Type B pancreatic cell (in vitro differentiated cells): ENCODE measurements around the gene SPOCK2. TPM values are rescaled to one million over a fixed set of nuclear protein-coding genes. Genes with fewer than 3 reads are reported as not detected.
A peak's percentile ranks its signal among the peaks of the same experiment; 100 is the strongest.

Experiments used
- DNase-seq: peaks from one replicate; pipeline ENCODE4 v3.0.0; 2021; ENCODE audit warnings: mixed read lengths; ENCODE audit not compliant: unreplicated experiment; ENCODE audit errors: extremely low spot score
- H3K27ac Mint-ChIP-seq: 2 replicates; pipeline ENCODE4 v1.8.0; 2021; ENCODE audit warnings: mild to moderate bottlenecking, mixed read lengths
- H3K27me3 Mint-ChIP-seq: 2 replicates; pipeline ENCODE4 v1.8.0; 2021; ENCODE audit warnings: mixed read lengths
- H3K36me3 Mint-ChIP-seq: 2 replicates; pipeline ENCODE4 v1.8.0; 2021; ENCODE audit warnings: mixed read lengths
- H3K4me1 Mint-ChIP-seq: one replicate; pipeline ENCODE4 v1.8.0; 2021; ENCODE audit warnings: mixed read lengths; ENCODE audit not compliant: unreplicated experiment
- H3K4me3 Mint-ChIP-seq: 2 replicates; pipeline ENCODE4 v1.8.0; 2021; ENCODE audit warnings: mild to moderate bottlenecking, mixed read lengths
- H3K9me3 Mint-ChIP-seq: 2 replicates; pipeline ENCODE4 v1.8.0; 2021; ENCODE audit warnings: mixed read lengths
- total RNA-seq: library from RNA; stranded (reverse); gene quantifications from 2 replicates; pipeline ENCODE4 v1.2.1, GENCODE V29; 2021; ENCODE audit warnings: low replicate concordance
- TF ChIP-seq, protein P1 (sequence below): fragments of 200-600 bp; sonication (generic); conservative IDR thresholded peaks from 2 replicates; pipeline ENCODE4 v1.5.0; 2021; ENCODE audit warnings: antibody characterized with exemption, mild to moderate bottlenecking

SPOCK2 gene
- total RNA-seq, 1 donor from 2014 or later: 13.8 TPM

DNA sequence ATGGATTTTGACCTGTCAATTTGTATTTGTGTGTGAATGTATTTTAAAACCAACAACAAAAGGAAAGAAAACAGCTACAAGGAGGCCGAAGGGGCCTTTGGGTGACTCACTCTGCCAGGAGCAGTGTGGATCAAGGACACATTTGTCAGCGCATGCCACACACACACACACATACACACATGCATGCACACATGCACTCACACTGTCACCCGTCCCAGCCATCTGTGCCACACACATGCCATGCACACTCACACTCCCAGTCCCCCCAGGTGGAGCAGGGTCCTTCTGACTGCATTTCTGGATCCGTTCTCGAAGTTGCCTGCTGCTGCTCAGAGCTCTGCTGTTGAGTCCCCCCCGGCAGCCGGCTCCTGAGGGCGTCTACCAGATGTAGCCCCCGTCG lies 26.0 kb downstream of the SPOCK2 start:
- H3K4me1 Mint-ChIP-seq: peaks cover 25% of the 10 kb centered on the region
- TF ChIP-seq, protein P1, sequence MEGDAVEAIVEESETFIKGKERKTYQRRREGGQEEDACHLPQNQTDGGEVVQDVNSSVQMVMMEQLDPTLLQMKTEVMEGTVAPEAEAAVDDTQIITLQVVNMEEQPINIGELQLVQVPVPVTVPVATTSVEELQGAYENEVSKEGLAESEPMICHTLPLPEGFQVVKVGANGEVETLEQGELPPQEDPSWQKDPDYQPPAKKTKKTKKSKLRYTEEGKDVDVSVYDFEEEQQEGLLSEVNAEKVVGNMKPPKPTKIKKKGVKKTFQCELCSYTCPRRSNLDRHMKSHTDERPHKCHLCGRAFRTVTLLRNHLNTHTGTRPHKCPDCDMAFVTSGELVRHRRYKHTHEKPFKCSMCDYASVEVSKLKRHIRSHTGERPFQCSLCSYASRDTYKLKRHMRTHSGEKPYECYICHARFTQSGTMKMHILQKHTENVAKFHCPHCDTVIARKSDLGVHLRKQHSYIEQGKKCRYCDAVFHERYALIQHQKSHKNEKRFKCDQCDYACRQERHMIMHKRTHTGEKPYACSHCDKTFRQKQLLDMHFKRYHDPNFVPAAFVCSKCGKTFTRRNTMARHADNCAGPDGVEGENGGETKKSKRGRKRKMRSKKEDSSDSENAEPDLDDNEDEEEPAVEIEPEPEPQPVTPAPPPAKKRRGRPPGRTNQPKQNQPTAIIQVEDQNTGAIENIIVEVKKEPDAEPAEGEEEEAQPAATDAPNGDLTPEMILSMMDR: no peak
- peak overlapping the region; percentile 46 for H3K27ac Mint-ChIP-seq

DNA sequence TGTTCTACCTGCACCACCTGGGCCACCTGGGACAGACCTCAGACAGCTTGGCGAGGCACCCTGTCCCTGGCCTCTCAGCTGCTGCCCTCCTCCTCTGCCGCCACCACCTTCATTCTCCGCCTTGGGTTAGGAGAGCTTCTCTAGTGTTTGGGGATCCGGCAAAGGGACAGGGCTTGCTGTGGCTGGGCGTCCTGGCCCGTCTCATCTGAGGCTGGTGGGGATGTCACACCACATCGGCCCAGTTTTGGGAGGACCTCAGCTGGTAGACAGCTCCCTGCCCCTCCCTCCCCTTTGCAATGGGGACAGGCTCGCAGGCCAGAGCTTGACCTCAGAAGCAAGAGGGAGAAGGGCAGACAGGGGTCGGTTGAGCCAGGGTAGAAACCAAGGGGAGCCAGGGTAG lies 26.4 kb downstream of the SPOCK2 start:
- TF ChIP-seq, protein P1: no peak
- no peak overlapping the region for H3K4me3 Mint-ChIP-seq

More for the DNA sequence above, 26.0 kb downstream of the SPOCK2 start:
- Mint-ChIP-seq H3K27me3 (no peaks in the 10 kb centered on the region), H3K36me3 (no peaks in the 10 kb centered on the region), H3K4me3 (no peak overlapping the region), H3K9me3 (no peaks in the 10 kb centered on the region)
- no peak for DNase-seq

DNA sequence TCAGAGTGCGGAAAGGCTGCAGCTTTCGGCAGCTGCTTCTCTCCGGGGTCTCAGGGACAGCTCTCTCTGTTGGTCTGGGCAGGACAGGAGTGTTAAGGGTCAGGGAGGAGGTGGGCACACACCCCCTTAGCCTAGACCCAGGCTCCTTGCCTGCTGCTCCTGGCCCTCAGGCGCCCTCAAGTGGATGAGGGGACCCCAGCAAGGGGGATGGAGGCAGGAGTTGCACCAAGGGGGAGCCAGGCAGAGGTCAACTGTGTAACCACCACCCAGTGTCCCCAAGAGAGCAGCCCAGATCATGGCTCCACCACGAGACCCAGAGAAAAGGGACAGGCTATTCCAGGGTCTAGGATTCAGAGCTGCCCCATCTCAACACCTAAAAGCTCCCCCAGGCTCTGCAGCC lies 26.9 kb downstream of the SPOCK2 start:
- H3K4me1 Mint-ChIP-seq: peaks cover 25% of the 10 kb centered on the region
- DNase-seq: no peak

More for the DNA sequence above, 26.4 kb downstream of the SPOCK2 start:
- Mint-ChIP-seq H3K9me3 (no peaks in the 10 kb centered on the region), H3K36me3 (no peaks in the 10 kb centered on the region), H3K27me3 (no peaks in the 10 kb centered on the region), H3K4me1 (peaks cover 25% of the 10 kb centered on the region), H3K27ac (peak overlapping the region; percentile 46)
- no peak for DNase-seq

DNA sequence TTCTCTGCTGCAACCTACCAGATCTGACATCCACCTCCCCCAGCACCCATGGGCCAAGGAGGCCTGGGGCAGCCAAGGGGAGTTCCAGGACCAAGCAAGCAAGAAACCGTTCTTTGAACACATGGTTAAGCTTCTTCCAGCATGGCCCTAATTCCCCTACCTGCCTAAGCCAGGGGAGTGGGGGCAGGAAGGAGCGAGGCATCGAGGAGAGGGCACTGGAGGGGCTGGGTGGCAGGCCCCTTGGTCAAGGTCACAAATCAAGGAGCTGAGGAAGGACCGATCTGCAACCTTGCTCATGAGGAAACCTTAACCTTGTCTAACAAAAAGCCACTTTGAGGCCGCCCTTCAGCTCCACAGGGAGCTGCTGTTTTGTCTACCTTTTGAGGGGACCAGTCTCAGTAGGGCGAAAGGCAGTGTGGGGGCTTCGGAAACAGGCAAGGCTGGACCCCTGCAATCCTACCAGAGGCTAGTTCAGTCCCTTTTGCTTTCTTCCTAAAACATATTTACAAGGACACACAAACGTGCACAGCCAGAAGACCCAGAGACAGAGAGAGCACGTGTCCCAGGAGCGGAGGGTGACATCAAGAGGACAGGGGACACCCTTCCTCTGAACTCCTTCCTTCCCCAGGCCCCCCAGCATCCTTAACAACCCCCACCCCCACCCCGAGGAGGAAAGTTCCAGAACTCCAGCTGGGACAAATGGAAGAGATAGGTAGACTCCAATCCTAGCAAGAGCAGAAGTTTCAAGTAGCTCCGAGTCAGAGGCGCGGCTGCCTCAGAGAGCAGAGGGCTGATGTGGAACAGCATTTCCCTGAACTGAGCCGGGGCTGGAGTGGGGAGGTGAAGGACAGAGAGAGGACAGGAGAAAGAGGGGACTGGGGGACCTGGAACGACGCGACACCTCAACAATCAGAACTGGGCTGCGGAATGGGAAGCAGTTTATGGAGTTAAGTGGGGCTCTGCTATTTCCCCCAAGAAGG lies 28.2 kb downstream of the SPOCK2 start:
- H3K36me3 Mint-ChIP-seq: no peaks in the 10 kb centered on the region
- TF ChIP-seq, protein P1: no peak
- DNase-seq: no peak
- peaks cover 25% of the 10 kb centered on the region for H3K4me1 Mint-ChIP-seq
- H3K9me3 Mint-ChIP-seq: no peaks in the 10 kb centered on the region
- H3K27ac Mint-ChIP-seq: peak overlapping the region; percentile 50
- H3K4me3 Mint-ChIP-seq: no peak overlapping the region
- no peaks in the 10 kb centered on the region for H3K27me3 Mint-ChIP-seq

More for the DNA sequence above, 26.9 kb downstream of the SPOCK2 start:
- H3K27ac Mint-ChIP-seq: no peak overlapping the region
- H3K36me3 Mint-ChIP-seq: no peaks in the 10 kb centered on the region
- H3K27me3 Mint-ChIP-seq: no peaks in the 10 kb centered on the region
- TF ChIP-seq, protein P1: peak; percentile 37
- H3K4me3 Mint-ChIP-seq: no peak overlapping the region
- no peaks in the 10 kb centered on the region for H3K9me3 Mint-ChIP-seq

DNA sequence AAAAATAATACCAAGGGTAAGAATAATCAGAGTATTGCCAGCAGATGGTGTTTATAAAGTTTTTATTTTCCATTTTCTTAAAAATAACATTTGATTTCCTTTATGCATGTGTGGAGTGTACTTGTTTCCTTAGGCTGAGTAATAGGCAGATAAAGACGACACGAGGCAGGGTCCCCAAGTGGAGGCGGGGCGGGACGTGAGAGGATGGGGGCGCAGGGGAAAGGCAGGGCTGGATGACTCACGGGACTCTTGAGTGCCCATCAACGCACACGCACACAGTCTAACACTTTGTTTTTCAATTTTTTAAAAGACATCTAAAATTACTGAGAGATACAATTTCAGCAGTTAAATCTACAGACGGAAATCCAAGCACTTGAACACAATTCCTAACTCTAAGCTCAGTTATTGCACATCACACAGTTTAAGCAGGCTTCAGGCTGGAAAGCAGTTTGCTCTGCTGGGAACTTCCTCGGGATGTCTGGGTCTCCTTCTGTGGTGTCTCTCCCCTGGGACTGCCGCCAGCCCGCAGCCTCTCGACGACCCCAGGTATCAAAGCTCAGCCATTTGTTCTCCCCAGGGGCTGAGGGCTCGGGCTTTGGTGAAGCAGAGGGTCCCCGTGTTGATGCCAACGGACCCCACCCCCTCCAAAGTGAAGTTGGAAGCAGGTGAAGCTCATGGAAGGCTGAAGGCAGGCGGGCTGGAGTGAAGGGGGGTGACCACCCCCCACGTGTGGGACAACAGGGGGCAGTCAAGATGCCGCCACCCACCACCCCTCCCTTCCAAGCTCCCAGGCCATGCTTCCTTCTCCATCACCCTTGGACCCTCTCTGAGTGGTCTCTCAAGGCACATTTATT lies 29.1 kb downstream of the SPOCK2 start:
- no peak for DNase-seq
- Mint-ChIP-seq H3K27ac (no peak overlapping the region), H3K27me3 (no peaks in the 10 kb centered on the region), H3K4me1 (peaks cover 25% of the 10 kb centered on the region), H3K36me3 (no peaks in the 10 kb centered on the region), H3K4me3 (no peak overlapping the region), H3K9me3 (no peaks in the 10 kb centered on the region)
- TF ChIP-seq, protein P1: no peak
